WERI-Rb-1 (cell line): Measurements from ENCODE around the gene CCDC183.
A peak's percentile ranks its signal among the peaks of the same experiment; 100 is the strongest.
"Not testable (repeated sequence)": the region's sequence is repeated elsewhere in the genome, so short reads cannot be mapped to it uniquely, and the experiment has no call there.

Source experiments
- DNase-seq: peaks from one replicate; pipeline ENCODE4 v3.0.0-alpha.2; 2020
- H3K27ac ChIP-seq: fragments of 250-450 bp; sonication (Bioruptor Pico); 2 replicates; pipeline ENCODE4 v1.5.1; 2020; ENCODE audit warnings: mild to moderate bottlenecking, moderate library complexity
- H3K27me3 ChIP-seq: fragments of 250-450 bp; sonication (Bioruptor Pico); 2 replicates; pipeline ENCODE4 v1.5.1; 2021; ENCODE audit warnings: mild to moderate bottlenecking, low read depth, moderate library complexity; ENCODE audit not compliant: insufficient read depth, severe bottlenecking
- H3K36me3 ChIP-seq: fragments of 250-450 bp; sonication (Bioruptor Pico); 2 replicates; pipeline ENCODE4 v1.5.1; 2020; ENCODE audit warnings: mild to moderate bottlenecking, moderate library complexity
- H3K4me3 ChIP-seq: 2 replicates; pipeline ENCODE4 v1.5.1; 2011; ENCODE audit warnings: low read depth, mild to moderate bottlenecking, control low read depth, low read length
- H3K9me3 ChIP-seq: fragments of 250-450 bp; sonication (Bioruptor Pico); 2 replicates; pipeline ENCODE4 v1.5.1; 2021; ENCODE audit warnings: mild to moderate bottlenecking, moderate library complexity; ENCODE audit not compliant: severe bottlenecking
- TF ChIP-seq, protein P1 (sequence below): IDR thresholded peaks from 2 replicates; pipeline ENCODE4 v1.5.1; 2011; ENCODE audit warnings: low read depth, mild to moderate bottlenecking, control low read depth, inconsistent platforms, low read length

CCDC183 gene

DNA sequence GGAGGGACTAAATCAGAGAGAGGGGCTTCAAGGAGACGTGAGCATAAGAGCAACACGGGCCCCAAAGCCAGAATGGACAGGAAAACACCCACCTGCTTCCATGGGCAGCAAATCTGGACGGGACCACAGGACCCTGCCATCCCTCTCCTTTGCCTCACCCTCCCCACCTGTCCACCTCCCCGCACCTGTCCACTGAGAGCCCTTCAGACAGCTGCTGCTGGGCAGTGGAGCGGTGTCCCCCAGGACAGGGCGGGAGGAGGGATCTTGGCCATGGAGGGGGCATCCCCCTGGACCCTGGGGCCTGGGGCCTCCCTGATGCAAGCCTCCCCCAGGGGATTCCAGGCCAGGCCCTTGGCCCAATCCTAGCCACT is 2.6 kb downstream of the CCDC183 start:
- Histone ChIP-seq H3K27me3 (no peaks in the 10 kb centered on the region), H3K4me3 (peak overlapping the region; percentile 56), H3K9me3 (no peaks in the 10 kb centered on the region), H3K27ac (no peak overlapping the region), H3K36me3 (peaks cover 1% of the 10 kb centered on the region; the same call in 1 of the 2 replicates)
- TF ChIP-seq, protein P1, sequence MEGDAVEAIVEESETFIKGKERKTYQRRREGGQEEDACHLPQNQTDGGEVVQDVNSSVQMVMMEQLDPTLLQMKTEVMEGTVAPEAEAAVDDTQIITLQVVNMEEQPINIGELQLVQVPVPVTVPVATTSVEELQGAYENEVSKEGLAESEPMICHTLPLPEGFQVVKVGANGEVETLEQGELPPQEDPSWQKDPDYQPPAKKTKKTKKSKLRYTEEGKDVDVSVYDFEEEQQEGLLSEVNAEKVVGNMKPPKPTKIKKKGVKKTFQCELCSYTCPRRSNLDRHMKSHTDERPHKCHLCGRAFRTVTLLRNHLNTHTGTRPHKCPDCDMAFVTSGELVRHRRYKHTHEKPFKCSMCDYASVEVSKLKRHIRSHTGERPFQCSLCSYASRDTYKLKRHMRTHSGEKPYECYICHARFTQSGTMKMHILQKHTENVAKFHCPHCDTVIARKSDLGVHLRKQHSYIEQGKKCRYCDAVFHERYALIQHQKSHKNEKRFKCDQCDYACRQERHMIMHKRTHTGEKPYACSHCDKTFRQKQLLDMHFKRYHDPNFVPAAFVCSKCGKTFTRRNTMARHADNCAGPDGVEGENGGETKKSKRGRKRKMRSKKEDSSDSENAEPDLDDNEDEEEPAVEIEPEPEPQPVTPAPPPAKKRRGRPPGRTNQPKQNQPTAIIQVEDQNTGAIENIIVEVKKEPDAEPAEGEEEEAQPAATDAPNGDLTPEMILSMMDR, result no peak
- DNase-seq, result no peak

DNA sequence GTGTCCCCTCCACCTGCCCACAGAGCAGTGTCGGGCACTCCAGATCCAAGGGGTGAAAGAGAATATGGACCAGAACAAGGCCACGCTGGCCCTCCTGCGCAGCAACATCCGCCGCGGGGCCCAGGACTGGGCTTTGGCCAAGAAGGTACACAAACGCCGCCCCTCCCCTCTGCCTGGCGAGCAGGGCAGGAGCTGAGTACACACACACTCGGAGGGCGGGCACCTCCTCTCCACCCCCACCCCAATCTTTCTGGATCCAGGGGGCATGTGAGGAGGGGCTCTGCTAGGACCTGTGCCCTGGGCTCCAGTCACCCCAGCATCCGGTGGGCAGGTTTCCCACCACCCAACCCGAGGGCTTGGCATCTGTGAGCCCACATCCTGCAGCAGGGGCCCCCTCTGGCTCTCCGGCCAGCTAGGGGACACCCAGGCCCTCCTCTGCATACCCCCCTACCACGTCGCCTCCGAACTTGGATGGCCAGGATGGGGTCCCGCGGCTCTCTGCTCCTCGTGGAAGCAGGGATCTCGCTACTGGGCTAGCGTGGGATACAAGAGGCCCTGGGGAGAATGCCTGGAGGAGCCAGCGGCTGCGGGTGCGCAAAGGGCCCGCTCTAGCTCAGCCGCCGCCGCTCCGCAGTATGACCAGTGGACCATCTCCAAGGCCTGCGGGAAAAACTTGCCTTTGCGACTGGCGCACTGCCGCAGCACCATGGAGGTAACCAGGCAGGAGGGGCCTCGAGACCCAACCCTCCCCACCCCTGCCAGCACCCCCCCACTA is 3.1 kb downstream of the CCDC183 start:
- Histone ChIP-seq H3K27me3 (no peaks in the 10 kb centered on the region), H3K27ac (peak overlapping the region; percentile 81), H3K36me3 (peaks cover 7% of the 10 kb centered on the region; the same call in 1 of the 2 replicates), H3K4me3 (peak overlapping the region; percentile 56), H3K9me3 (no peaks in the 10 kb centered on the region)
- DNase-seq, result no peak
- TF ChIP-seq, protein P1, result no peak

DNA sequence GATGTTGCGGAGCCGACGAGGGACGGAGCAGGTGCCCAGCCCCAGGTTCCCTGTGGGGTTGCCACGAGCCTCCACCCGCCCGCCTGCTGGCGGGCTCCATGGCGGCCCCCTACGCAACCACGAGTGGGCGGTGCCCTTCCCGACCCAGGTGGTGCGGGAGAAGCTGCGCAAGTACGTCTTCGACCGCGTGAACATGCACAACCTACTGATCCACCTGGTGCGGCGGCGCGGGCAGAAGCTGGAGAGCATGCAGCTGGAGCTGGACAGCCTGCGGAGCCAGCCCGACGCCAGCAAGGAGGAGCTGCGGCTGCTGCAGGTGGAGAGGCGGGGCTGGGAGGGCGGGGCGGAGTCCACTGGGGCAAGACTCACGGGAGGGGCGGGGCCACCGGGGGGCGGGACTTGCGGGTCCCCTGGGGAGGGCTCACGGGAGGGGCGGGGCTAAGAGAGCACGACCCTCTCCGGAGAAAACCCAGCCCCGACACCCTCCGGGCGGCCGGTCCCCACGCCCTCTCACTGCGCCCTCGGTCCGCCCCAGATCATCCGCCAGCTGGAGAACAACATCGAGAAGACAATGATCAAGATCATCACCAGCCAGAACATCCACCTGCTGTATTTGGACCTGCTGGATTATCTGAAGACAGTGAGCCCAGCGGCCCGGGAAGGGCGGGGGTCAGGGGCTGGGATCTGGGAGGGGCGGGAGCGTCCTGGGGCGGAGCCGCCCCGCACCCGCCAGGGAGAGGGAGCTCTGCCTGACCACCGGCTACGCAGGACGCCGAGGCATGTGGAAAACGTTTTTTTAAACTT is 3.9 kb downstream of the CCDC183 start:
- no peaks in the 10 kb centered on the region for H3K9me3 ChIP-seq
- H3K36me3 ChIP-seq, result peaks cover 15% of the 10 kb centered on the region
- DNase-seq, result peak; percentile 94
- TF ChIP-seq, protein P1, result no peak
- peak overlapping the region; percentile 86 for H3K27ac ChIP-seq
- peak overlapping the region; percentile 56 for H3K4me3 ChIP-seq
- H3K27me3 ChIP-seq, result no peaks in the 10 kb centered on the region

DNA sequence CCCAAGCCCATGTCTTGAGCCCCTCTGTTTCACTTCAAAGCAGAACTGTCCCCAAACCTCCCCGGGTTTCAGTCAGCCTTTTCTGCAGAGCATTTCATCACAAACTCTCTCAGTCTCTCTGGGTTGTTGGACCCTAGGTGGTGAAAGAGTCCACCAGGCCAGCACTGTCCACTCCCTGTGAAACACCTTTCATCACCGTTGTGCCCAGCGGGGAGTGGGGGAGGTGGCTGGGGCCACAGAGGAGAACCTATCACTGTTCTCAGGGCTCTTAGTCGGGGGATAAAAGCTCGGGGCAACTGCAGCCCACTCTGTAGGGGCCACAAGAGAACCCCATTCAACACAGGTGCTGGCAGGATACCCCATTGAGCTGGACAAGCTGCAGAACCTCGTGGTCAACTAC is 6.2 kb downstream of the CCDC183 start:
- DNase-seq, result no peak
- no peaks in the 10 kb centered on the region for H3K27me3 ChIP-seq
- no peaks in the 10 kb centered on the region for H3K9me3 ChIP-seq
- H3K27ac ChIP-seq, result peak overlapping the region; percentile 60
- TF ChIP-seq, protein P1, result no peak
- peaks cover 32% of the 10 kb centered on the region for H3K36me3 ChIP-seq
- no peak overlapping the region for H3K4me3 ChIP-seq

DNA sequence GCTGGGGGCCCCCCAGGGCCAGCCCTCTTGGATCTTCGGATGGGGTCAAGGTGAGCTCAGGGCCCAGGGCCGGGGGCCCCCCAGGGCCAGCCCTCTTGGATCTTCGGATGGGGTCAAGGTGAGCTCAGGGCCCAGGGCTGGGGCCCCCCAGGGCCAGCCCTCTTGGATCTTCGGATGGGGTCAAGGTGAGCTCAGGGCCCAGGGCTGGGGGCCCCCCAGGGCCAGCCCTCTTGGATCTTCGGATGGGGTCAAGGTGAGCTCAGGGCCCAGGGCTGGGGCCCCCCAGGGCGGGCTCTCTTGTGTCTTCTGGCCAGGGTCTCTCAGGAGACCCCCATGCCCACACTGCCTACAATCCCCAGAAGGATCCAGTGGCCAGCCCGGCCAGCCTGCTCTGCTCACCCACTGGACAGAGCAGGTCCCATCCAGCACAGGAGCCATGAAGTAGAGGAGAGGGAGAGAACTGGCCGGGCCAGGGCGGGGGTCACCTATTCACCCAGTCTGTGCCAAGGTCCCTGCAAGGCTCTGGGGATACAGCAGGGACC is 6.9 kb downstream of the CCDC183 start:
- not testable (repeated sequence) for H3K4me3 ChIP-seq, DNase-seq, H3K27me3 ChIP-seq, H3K9me3 ChIP-seq
- Histone ChIP-seq H3K36me3 (peaks cover 33% of the 10 kb centered on the region), H3K27ac (peak overlapping the region; percentile 90)
